Suprapubic skin (tissue), 4 donors: ENCODE measurements around the gene TBC1D21.

Experiments
- EP300 ChIP-seq: sonication (generic); formaldehyde crosslinking; IDR thresholded peaks from one replicate; pipeline ENCODE4 v1.6.1; 2017; ENCODE audit warnings: antibody characterized with exemption
- POLR2AphosphoS5 ChIP-seq, 3 donors: sonication (generic); formaldehyde crosslinking; IDR thresholded peaks; one replicate each; pipeline ENCODE4 v1.6.1; 2017; ENCODE audit warnings: antibody characterized with exemption in 3 of 3
- TF ChIP-seq, protein P1 (sequence below), 2 donors: fragments of 200-600 bp in 1 of 2; fragments of 450-650 bp in 1 of 2; sonication (generic) in 1 of 2; IDR thresholded peaks; one replicate each; pipeline ENCODE4 v1.5.1; 2016 to 2019; ENCODE audit warnings: antibody characterized with exemption in 2 of 2, mild to moderate bottlenecking in 1 of 2, moderate library complexity in 1 of 2

GRCh38 chr15:73865379-73865778, 8.0 kb upstream of the TBC1D21 start:
- TF ChIP-seq EP300 (no peak), POLR2AphosphoS5 (IDR thresholded peaks at IDR 0.05) (no peak)
- TF ChIP-seq, protein P1, sequence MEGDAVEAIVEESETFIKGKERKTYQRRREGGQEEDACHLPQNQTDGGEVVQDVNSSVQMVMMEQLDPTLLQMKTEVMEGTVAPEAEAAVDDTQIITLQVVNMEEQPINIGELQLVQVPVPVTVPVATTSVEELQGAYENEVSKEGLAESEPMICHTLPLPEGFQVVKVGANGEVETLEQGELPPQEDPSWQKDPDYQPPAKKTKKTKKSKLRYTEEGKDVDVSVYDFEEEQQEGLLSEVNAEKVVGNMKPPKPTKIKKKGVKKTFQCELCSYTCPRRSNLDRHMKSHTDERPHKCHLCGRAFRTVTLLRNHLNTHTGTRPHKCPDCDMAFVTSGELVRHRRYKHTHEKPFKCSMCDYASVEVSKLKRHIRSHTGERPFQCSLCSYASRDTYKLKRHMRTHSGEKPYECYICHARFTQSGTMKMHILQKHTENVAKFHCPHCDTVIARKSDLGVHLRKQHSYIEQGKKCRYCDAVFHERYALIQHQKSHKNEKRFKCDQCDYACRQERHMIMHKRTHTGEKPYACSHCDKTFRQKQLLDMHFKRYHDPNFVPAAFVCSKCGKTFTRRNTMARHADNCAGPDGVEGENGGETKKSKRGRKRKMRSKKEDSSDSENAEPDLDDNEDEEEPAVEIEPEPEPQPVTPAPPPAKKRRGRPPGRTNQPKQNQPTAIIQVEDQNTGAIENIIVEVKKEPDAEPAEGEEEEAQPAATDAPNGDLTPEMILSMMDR (IDR thresholded peaks at IDR 0.05) = no peak
